ENCODE results near the gene MT1HL1.

MT1HL1 gene

DNA sequence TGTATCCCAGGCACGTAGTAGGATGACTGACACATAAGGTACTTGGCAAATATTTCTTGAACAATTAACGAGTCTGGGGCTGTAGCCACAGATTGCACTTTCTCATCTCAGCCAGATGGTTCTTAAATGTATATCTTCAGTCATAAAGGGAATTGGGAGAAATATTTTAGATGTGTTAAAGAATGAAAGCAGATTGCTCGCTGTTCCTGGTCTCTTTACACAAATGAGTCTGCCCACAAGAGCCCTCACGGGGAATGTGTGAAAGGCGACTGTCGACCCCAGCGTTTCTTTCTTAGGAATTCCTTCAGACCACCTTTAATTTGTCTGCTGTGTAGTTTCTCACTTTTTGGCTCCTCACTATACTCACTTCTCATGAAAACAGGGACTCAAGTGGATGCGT, 725 bp downstream of the MT1HL1 start:
- H3K4me1 ChIP-seq (ENCODE audit: control insufficient read depth in 1 of 2, insufficient read depth in 2 of 2, low read length in 2 of 2) = no peaks in the 10 kb centered on the region
- H3K27me3 ChIP-seq (ENCODE audit: control insufficient read depth in 1 of 2, insufficient read depth in 2 of 2, low read length in 2 of 2) = no peaks in the 10 kb centered on the region
- no peak overlapping the region for H3K27ac ChIP-seq (ENCODE audit: low read depth, low read length)
- no peaks in the 10 kb centered on the region for H3K36me3 ChIP-seq (ENCODE audit: control insufficient read depth in 1 of 2, insufficient read depth in 2 of 2, low read length in 2 of 2)
- no peaks in the 10 kb centered on the region for H3K9me3 ChIP-seq (ENCODE audit: control insufficient read depth in 1 of 2, low read length in 2 of 2)
- no peak overlapping the region for H3K4me3 ChIP-seq (ENCODE audit: low read depth in 1 of 2, low read length in 2 of 2)
- H3K9ac ChIP-seq (ENCODE audit: low read depth in 1 of 2, low read length in 2 of 2) = no peak overlapping the region

- no peak overlapping the region for H3K27ac ChIP-seq (ENCODE audit: low read depth, low read length)
- no peaks in the 10 kb centered on the region for H3K36me3 ChIP-seq (ENCODE audit: control insufficient read depth in 1 of 2, insufficient read depth in 2 of 2, low read length in 2 of 2)
- H3K27me3 ChIP-seq (ENCODE audit: control insufficient read depth in 1 of 2, insufficient read depth in 2 of 2, low read length in 2 of 2) = no peaks in the 10 kb centered on the region
- H3K9ac ChIP-seq (ENCODE audit: low read depth in 1 of 2, low read length in 2 of 2) = no peak overlapping the region
- H3K4me3 ChIP-seq (ENCODE audit: low read depth in 1 of 2, low read length in 2 of 2) = no peak overlapping the region
- H3K9me3 ChIP-seq (ENCODE audit: control insufficient read depth in 1 of 2, low read length in 2 of 2) = no peaks in the 10 kb centered on the region
- H3K4me1 ChIP-seq (ENCODE audit: control insufficient read depth in 1 of 2, insufficient read depth in 2 of 2, low read length in 2 of 2) = no peaks in the 10 kb centered on the region
Observed at GRCh38 chr1:237000191-237000590, 4.0 kb downstream of the MT1HL1 start.

DNA sequence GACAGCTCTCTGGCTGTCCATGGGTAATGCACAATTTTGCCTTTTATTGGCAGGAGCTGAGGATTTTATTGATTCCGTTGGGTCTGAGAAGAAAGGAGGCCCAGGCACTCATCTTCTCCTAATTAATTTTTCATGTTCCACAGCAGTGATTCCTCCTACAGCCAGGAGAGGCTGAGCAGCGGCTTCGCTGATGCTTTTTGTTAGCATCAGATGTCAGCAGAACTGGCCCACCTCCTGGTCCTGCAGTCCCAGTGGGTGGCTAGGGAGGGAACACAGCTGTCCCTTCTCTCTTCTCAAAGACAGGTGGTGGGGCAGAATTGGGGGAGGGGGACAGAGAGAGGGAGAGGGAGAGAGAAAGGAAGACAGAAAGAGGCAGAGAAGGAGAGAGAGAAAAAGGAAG, 5.7 kb downstream of the MT1HL1 start:
- H3K27ac ChIP-seq (ENCODE audit: low read depth, low read length) = no peak overlapping the region
- no peak overlapping the region for H3K9ac ChIP-seq (ENCODE audit: low read depth in 1 of 2, low read length in 2 of 2)
- no peaks in the 10 kb centered on the region for H3K4me1 ChIP-seq (ENCODE audit: control insufficient read depth in 1 of 2, insufficient read depth in 2 of 2, low read length in 2 of 2)
- no peak overlapping the region for H3K4me3 ChIP-seq (ENCODE audit: low read depth in 1 of 2, low read length in 2 of 2)
- no peaks in the 10 kb centered on the region for H3K36me3 ChIP-seq (ENCODE audit: control insufficient read depth in 1 of 2, insufficient read depth in 2 of 2, low read length in 2 of 2)
- H3K9me3 ChIP-seq (ENCODE audit: control insufficient read depth in 1 of 2, low read length in 2 of 2) = no peaks in the 10 kb centered on the region
- H3K27me3 ChIP-seq (ENCODE audit: control insufficient read depth in 1 of 2, insufficient read depth in 2 of 2, low read length in 2 of 2) = no peaks in the 10 kb centered on the region

GRCh38 chr1:236997882-236998281, 6.4 kb downstream of the MT1HL1 start:
- H3K9ac ChIP-seq (ENCODE audit: low read depth in 1 of 2, low read length in 2 of 2) = no peak overlapping the region
- H3K36me3 ChIP-seq (ENCODE audit: control insufficient read depth in 1 of 2, insufficient read depth in 2 of 2, low read length in 2 of 2) = no peaks in the 10 kb centered on the region
- H3K4me3 ChIP-seq (ENCODE audit: low read depth in 1 of 2, low read length in 2 of 2) = no peak overlapping the region
- H3K27ac ChIP-seq (ENCODE audit: low read depth, low read length) = no peak overlapping the region
- no peaks in the 10 kb centered on the region for H3K27me3 ChIP-seq (ENCODE audit: control insufficient read depth in 1 of 2, insufficient read depth in 2 of 2, low read length in 2 of 2)
- H3K4me1 ChIP-seq (ENCODE audit: control insufficient read depth in 1 of 2, insufficient read depth in 2 of 2, low read length in 2 of 2) = no peaks in the 10 kb centered on the region
- no peaks in the 10 kb centered on the region for H3K9me3 ChIP-seq (ENCODE audit: control insufficient read depth in 1 of 2, low read length in 2 of 2)

GRCh38 chr1:236997361-236997760, 6.9 kb downstream of the MT1HL1 start:
- Histone ChIP-seq H3K4me3 (ENCODE audit: low read depth in 1 of 2, low read length in 2 of 2) (no peak overlapping the region), H3K9me3 (ENCODE audit: control insufficient read depth in 1 of 2, low read length in 2 of 2) (no peaks in the 10 kb centered on the region), H3K27ac (ENCODE audit: low read depth, low read length) (no peak overlapping the region), H3K4me1 (ENCODE audit: control insufficient read depth in 1 of 2, insufficient read depth in 2 of 2, low read length in 2 of 2) (no peaks in the 10 kb centered on the region), H3K27me3 (ENCODE audit: control insufficient read depth in 1 of 2, insufficient read depth in 2 of 2, low read length in 2 of 2) (no peaks in the 10 kb centered on the region), H3K36me3 (ENCODE audit: control insufficient read depth in 1 of 2, insufficient read depth in 2 of 2, low read length in 2 of 2) (no peaks in the 10 kb centered on the region), H3K9ac (ENCODE audit: low read depth in 1 of 2, low read length in 2 of 2) (no peak overlapping the region)

GRCh38 chr1:236994450-236994849, 9.8 kb downstream of the MT1HL1 start:
- Histone ChIP-seq H3K9ac (ENCODE audit: low read depth in 1 of 2, low read length in 2 of 2) (no peak overlapping the region), H3K36me3 (ENCODE audit: control insufficient read depth in 1 of 2, insufficient read depth in 2 of 2, low read length in 2 of 2) (no peaks in the 10 kb centered on the region), H3K9me3 (ENCODE audit: control insufficient read depth in 1 of 2, low read length in 2 of 2) (no peaks in the 10 kb centered on the region), H3K27me3 (ENCODE audit: control insufficient read depth in 1 of 2, insufficient read depth in 2 of 2, low read length in 2 of 2) (no peaks in the 10 kb centered on the region), H3K4me1 (ENCODE audit: control insufficient read depth in 1 of 2, insufficient read depth in 2 of 2, low read length in 2 of 2) (no peaks in the 10 kb centered on the region), H3K4me3 (ENCODE audit: low read depth in 1 of 2, low read length in 2 of 2) (no peak overlapping the region), H3K27ac (ENCODE audit: low read depth, low read length) (no peak overlapping the region)

DNA sequence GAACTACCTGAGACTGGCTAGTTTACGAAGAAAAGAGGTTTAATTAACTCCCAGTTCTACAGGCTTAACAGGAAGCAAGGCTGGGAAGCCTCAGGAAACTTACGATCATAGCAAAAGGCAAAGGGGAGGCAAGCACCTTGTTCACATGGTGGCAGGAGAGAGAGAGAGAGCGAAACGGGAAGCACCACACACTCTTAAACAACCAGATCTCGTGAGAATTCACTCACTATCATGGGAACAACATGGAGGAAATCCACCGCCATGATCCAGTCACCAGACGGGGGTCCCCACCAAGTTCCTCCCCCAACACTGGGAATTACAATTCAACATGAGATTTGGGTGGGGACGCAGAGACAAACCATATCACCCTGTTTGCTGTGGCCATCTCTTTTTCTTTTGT, 11.8 kb downstream of the MT1HL1 start:
- H3K36me3 ChIP-seq (ENCODE audit: control insufficient read depth in 1 of 2, insufficient read depth in 2 of 2, low read length in 2 of 2) = no peaks in the 10 kb centered on the region
- H3K4me1 ChIP-seq (ENCODE audit: control insufficient read depth in 1 of 2, insufficient read depth in 2 of 2, low read length in 2 of 2) = no peaks in the 10 kb centered on the region
- no peaks in the 10 kb centered on the region for H3K27me3 ChIP-seq (ENCODE audit: control insufficient read depth in 1 of 2, insufficient read depth in 2 of 2, low read length in 2 of 2)
- no peaks in the 10 kb centered on the region for H3K9me3 ChIP-seq (ENCODE audit: control insufficient read depth in 1 of 2, low read length in 2 of 2)
- H3K4me3 ChIP-seq (ENCODE audit: low read depth in 1 of 2, low read length in 2 of 2) = no peak overlapping the region
- H3K9ac ChIP-seq (ENCODE audit: low read depth in 1 of 2, low read length in 2 of 2) = no peak overlapping the region
- no peak overlapping the region for H3K27ac ChIP-seq (ENCODE audit: low read depth, low read length)

DNA sequence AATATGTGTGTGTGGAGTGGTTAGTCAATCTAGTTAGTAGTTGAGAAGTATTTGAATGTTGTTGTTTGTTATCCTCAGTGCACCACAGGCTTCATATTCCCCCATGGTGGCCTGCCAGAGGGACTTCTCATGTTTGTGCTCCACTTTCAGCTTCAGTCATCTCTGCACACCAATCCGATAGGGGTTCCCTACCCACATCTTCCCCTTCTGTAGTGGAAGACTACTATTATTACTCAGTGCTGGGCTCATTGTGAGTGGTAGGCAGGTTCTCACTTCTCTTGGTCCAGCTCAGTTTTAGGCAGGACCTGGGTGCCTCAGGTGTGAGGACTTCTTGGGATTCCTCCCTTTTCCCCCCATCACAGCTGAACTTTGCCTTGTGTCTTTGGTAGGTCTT, 14.2 kb downstream of the MT1HL1 start:
- H3K27ac ChIP-seq (ENCODE audit: low read depth, low read length) = no peak overlapping the region
- H3K27me3 ChIP-seq (ENCODE audit: control insufficient read depth in 1 of 2, insufficient read depth in 2 of 2, low read length in 2 of 2) = no peaks in the 10 kb centered on the region
- H3K4me1 ChIP-seq (ENCODE audit: control insufficient read depth in 1 of 2, insufficient read depth in 2 of 2, low read length in 2 of 2) = no peaks in the 10 kb centered on the region
- H3K9me3 ChIP-seq (ENCODE audit: control insufficient read depth in 1 of 2, low read length in 2 of 2) = peaks cover 0 to 2% of the 10 kb centered on the region in 2 donors
- H3K4me3 ChIP-seq (ENCODE audit: low read depth in 1 of 2, low read length in 2 of 2) = no peak overlapping the region
- no peaks in the 10 kb centered on the region for H3K36me3 ChIP-seq (ENCODE audit: control insufficient read depth in 1 of 2, insufficient read depth in 2 of 2, low read length in 2 of 2)
- no peak overlapping the region for H3K9ac ChIP-seq (ENCODE audit: low read depth in 1 of 2, low read length in 2 of 2)

GRCh38 chr1:236989290-236990051, 14.8 kb downstream of the MT1HL1 start:
- Histone ChIP-seq H3K27me3 (ENCODE audit: control insufficient read depth in 1 of 2, insufficient read depth in 2 of 2, low read length in 2 of 2) (no peaks in the 10 kb centered on the region), H3K4me3 (ENCODE audit: low read depth in 1 of 2, low read length in 2 of 2) (no peak overlapping the region), H3K9ac (ENCODE audit: low read depth in 1 of 2, low read length in 2 of 2) (no peak overlapping the region), H3K36me3 (ENCODE audit: control insufficient read depth in 1 of 2, insufficient read depth in 2 of 2, low read length in 2 of 2) (no peaks in the 10 kb centered on the region), H3K27ac (ENCODE audit: low read depth, low read length) (no peak overlapping the region), H3K4me1 (ENCODE audit: control insufficient read depth in 1 of 2, insufficient read depth in 2 of 2, low read length in 2 of 2) (no peaks in the 10 kb centered on the region), H3K9me3 (ENCODE audit: control insufficient read depth in 1 of 2, low read length in 2 of 2) (peaks cover 0 to 2% of the 10 kb centered on the region in 2 donors)

DNA sequence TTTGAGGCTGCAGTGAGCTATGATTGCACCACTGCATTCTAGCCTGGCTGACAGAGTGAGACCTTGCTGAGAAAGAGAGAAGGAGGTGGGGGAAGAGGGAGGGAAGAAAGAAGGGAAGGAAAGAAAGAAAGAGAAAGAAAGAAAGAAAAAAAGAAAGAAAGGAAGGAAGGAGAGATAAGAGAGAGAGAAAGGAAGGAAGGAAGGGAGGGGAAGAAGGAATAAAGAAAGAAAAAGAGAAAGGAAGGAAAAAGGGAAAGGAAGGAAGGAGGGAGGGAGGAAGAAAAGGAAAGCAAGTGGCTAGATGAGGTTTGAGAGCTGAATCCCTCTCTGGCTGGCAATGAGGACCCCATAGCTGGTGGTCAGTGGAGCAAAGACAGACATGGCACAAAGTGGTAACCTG, 20.4 kb downstream of the MT1HL1 start:
- Histone ChIP-seq H3K4me1 (ENCODE audit: control insufficient read depth in 1 of 2, insufficient read depth in 2 of 2, low read length in 2 of 2) (no peaks in the 10 kb centered on the region), H3K27ac (ENCODE audit: low read depth, low read length) (no peak overlapping the region), H3K9ac (ENCODE audit: low read depth in 1 of 2, low read length in 2 of 2) (no peak overlapping the region), H3K9me3 (ENCODE audit: control insufficient read depth in 1 of 2, low read length in 2 of 2) (peaks cover 0 to 2% of the 10 kb centered on the region in 2 donors), H3K36me3 (ENCODE audit: control insufficient read depth in 1 of 2, insufficient read depth in 2 of 2, low read length in 2 of 2) (no peaks in the 10 kb centered on the region), H3K4me3 (ENCODE audit: low read depth in 1 of 2, low read length in 2 of 2) (no peak overlapping the region), H3K27me3 (ENCODE audit: control insufficient read depth in 1 of 2, insufficient read depth in 2 of 2, low read length in 2 of 2) (no peaks in the 10 kb centered on the region)

All from duodenal mucosa (tissue), 2 donors.